Endometrial microvascular endothelial cells (primary cell): ENCODE results near the gene EPHB2. TPM values are rescaled to one million over a fixed set of nuclear protein-coding genes. Genes with fewer than 3 reads are reported as not detected.

Source experiments
- in situ Hi-C: cut with HindIII; loops from 2 replicates; pipeline ENCODE4 v1.10.0; 2017; ENCODE audit warnings: low sequenced_read_pairs, low pct_unique_long_range_greater_than_20kb; ENCODE audit errors: inconsistent ontology term
- total RNA-seq: library from RNA; depleted of rRNA; stranded (reverse); fragments of >200 nt; gene quantifications from one replicate; pipeline ENCODE4 v1.2.3, GENCODE V29; 2015; ENCODE audit errors: inconsistent ontology term

EPHB2 gene
- total RNA-seq, 1 donor from 2014 or later: 84.5 TPM

DNA sequence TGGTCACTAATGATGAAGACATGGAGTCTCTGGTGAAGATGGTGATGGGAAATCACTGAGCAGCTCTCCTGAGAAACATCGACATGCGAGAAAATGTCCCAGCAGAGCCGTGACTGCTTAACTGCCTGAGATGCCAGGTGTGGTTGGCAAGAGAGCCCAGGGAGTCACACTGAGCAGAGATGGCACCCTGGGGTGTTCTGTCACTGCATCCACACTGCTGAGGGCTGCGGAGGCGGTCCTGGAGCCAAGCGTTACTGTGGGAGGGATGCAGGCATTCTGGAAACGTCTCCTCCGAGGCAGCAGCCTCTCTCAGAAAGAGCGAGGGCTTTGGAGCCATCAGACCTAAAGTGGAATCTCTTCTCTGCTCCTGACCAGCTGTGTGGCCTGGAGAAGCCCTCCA, 57.2 kb downstream of the EPHB2 start:
- in situ Hi-C loops: no loop called here

DNA sequence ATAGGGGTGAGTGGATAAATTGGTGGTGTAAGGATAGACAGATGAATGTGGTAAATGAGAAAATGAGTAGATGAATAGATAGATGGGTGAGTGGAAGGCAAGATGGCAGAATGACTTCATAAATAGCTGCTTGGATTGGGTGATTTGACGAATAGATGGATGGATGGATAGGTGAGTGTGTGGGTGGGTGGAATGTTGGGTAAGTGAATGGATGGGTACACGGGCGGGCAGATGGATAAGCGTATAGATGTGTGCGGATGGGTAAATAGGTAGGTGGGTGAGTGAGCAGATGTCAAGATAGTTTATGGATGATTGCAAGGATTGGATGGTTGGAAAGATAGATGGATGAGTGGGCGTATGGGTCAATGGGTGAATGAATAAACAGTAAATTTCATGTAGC, 59.3 kb downstream of the EPHB2 start:
- in situ Hi-C loops: no loop called here

DNA sequence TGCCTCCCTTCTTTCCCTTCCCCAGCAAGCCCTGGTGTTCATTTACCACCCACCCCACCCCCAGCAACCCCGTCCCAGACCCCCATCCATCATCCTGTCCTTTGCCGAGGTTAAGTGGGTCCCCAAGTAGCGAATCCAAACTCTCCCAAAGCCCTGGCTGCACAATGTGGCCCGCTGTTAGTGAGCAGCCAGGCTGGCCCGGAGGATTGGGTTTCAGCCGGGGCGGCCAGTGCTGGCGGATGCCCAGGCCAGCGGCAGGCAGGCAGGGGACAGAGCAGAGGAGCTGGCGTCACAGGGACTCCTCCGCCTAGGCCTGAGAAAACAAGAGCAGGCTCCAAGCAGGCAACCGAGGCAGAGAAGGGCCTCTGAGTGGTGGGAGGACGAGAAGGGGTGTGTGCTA, 61.4 kb downstream of the EPHB2 start:
- in situ Hi-C loops: no loop called here

DNA sequence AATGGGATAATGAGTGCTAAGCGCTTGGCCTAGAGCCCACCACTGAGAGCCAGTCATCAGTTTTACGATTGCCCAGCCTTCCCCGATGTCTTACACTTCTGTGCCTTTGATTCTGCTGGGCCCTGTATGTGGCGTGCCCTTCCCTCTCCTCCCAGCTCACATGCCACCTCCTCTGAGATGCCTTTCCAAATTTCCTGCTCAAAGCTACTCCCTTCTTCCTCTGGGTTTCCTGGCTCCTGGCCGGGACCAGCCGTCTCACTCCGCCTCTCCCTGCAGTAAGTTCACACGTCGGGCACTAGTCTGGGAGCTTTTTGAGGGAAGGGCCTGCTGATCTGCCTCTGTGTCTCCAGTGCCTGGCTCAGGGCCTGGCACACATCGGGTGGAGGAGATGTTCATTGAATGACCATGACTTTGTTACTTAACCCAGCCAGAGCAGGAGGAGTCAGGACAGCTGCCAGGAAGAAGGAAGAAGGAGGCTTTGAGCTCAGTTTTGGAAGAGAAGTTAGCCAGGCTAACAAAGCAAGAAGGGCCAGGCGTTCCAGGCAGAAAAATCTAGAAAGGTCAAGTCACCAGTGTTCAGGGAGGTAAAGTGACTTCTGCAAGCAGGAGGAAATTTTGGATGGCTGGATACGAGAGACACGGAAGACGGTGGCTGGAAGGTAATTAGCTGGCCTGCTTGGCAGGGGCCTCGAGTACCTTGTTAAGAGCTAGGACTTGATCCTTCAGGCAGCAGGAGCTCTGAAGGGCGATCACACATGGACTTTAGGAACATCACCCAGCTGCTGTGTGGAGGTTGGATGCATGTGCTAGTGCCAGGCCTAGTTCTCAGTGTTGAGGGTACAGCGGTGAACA, 63.6 kb downstream of the EPHB2 start:
- in situ Hi-C loops: no loop called here

DNA sequence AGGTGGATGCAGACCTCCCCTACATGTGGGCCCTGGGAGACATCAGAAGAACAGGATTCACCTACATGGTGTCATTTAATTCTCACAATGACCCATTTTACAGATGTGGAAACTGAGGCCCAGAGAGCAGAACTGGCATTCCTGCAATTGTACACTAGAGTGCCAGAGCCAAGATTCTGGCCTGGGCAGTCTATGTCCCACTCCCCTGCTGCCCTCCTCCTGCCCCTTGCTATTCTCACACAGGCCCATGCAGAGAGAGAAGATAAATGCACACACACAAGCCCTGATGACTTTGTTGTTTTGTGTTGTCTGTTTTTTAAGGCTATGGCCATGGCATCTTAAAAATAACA, 64.2 kb downstream of the EPHB2 start:
- in situ Hi-C loops: no loop called here

DNA sequence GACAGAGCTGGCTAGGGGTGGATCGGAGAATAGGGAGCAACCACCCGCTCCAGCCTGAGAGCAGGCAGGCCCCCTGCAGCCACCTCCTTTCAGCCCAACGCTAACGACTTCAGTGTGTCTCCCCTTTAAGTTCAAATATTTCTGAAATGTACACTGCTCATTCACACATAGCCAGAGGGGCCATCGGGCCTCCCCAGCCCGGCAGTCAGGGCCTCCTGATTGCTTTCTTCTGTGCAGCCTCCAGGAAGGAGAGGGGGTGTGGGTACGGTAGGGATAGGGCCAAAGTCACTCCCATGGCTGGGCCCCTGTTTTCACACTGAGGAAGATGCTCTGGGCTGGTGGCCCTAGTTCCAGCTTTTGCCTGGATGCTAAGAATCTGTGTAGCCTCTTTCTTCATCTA, 64.8 kb downstream of the EPHB2 start:
- in situ Hi-C loops: no loop called here

DNA sequence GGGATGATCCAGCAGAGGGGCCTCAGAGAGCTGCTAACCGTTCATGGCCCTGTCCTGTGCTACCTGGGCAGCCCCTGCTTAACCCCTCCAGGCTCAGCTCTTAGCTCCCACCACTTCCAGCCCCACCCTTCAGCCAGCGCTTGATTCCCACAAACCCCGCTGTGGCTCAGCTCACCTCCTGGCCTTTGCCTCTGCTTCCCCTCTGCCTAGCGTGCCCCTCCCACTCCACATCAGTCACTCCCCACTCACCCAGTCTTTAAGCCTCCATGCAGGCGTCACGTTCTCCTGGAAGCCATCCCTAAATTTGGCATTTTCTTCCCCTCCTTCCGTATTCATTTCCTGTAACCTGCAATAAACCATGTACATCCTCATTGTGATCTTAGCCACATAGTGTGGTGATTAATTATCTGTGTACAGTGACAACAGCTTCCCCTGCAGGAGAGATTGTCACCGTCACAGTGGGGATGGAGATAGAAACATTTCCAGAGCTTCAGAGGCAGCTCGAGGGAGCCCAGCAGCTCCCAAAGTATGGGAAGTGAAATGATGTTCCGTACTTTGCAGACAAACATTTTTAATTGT, 65.5 kb downstream of the EPHB2 start:
- in situ Hi-C loops: no loop called here

DNA sequence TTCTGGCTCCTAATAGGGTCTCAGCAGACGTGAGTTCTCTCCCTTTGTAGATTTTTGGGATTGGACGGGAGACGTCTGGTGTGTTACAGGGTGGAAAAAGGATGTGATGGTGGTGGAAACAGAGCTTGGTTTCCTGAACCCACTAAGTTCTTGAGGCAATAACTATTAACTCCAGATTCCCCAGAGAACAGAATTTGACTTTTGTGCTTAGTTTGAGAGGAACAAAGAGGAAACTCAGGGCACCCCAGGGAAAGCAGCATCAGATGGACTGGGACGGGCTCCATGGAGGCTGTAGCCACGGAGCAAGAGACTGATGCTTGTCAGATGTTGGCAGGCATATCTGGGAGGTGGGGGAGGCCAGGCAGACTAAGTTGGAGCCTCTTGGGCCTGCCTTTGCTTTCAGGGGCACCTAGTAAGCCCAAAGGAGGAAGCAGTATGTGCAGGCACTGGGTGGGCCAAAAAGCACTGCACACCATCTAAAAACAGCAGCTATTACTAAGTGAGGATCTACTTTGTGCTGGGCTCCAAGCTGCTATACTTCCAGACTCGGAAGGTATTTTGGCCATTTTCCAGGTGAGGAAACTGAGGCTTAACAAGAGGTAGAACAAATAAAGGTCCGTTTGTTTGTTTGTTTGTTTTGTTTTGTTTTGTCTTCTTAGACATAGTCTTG, 66.9 kb downstream of the EPHB2 start:
- in situ Hi-C loops: no loop called here

DNA sequence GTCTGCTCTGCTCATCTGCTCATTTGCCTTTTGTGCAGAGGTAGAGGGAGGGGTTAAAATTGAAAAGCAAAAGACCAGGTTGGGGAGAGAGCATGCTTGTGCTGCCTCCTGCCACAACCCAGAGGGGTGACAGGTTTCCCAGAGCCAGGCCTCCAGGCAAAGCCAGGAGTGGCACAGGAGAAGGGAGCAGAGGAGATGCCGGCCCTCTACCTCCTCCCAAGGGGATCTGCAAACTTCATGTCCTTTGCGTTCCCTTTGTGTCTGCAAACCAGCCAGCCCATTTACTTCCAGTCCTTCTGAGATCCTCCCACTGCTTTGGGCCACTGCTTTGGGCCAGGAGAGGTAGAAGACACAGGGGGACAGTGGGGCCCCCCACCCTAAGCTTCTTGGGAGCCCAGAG, 67.8 kb downstream of the EPHB2 start:
- in situ Hi-C loops: no loop called here

DNA sequence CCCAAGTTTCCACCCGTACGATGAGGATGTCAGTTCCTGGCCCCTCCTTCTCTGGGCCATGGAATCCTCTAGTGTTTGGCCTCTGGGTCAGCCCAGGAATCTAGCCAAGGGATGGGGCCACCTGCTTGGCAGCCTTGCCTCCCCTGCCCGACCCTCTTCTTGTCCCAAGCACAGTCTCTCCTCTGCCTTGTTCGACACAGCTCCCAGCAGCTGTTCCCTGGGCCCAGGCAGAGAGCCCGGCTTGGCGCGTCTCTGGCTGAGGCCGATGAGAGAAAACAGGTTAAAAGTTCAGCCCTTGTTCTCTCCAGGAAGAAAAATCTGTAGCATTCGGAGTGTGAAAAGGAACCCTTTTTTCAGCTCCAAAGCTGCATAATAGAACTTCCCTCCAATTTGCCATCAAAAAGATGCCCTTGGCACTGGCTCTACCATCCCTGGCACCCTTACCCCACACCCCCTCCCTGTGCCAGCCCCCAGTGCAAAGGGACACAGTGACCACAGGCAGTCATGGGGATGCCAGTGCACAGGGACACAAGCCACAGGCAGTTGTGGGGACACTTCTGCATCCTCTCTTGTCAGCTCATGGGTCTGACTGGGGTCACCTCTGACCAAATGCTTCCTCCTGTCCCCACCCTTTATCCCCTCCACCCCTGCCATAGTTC, 68.4 kb downstream of the EPHB2 start:
- in situ Hi-C loops: no loop called here

DNA sequence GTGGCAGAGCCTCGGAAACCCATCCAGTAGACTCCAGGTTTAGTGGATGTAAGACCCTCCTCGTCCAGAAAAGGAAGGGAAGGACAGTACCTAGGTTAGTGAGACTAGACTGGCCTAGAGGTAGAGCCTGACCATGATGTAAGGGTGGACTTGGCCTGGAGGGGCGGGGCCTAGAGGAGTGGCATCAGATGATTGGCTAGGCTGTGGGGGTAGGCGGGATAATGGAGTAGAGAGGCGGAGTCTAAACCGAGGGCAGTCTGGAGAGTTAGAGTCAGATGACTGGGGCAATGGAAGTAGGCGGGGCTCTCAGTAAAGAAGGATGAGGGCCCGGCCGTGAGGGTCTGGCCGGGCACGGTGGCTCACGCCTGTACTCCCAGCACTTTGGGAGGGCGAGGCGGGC, 70.1 kb downstream of the EPHB2 start:
- in situ Hi-C loops: no loop called here

DNA sequence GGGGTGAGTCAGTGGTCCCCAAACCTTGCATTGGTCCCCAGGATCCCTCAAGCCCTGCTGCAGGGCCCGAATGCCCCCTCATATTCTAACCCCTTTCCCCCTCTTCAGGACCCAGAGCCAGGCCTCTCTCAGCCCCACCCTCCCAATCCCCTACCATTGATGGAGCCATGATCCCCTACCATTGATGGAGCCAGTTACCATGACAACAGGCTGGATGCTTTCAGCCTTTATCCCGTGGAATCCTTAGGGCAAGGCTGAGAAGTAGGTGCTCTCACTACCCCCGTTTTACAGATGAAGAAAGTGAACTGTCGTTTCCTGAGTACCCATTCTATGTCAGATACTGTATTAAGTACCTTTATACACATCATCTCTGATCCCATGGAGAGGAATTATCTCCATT, 70.8 kb downstream of the EPHB2 start:
- in situ Hi-C loops: no loop called here

DNA sequence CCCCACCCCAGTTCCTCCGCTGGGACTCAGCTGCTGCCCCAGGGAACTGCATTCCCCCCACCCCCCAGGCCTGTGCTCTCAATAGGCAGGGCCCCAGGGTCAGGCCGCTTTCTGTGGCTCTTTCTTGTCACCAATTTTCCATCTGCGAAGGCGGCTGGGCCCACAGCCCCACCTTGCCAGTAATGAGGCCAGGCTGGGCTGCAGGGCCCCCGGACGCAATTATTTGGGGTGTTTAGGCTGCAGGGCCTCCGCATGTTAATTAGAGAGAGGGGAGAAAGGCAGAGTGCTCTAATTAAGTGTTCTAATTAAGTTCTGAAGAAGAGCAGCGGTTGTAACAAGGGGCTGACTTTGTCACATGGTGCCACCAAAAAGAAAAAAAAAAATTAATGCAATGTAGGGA, 71.8 kb downstream of the EPHB2 start:
- in situ Hi-C loops: no loop called here

DNA sequence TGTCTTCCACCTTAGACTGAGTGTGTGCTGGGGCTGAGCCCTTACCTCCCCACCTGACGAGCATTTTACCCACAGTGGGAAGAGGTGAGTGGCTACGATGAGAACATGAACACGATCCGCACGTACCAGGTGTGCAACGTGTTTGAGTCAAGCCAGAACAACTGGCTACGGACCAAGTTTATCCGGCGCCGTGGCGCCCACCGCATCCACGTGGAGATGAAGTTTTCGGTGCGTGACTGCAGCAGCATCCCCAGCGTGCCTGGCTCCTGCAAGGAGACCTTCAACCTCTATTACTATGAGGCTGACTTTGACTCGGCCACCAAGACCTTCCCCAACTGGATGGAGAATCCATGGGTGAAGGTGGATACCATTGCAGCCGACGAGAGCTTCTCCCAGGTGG, 73.7 kb downstream of the EPHB2 start:
- in situ Hi-C loops: no loop called here

DNA sequence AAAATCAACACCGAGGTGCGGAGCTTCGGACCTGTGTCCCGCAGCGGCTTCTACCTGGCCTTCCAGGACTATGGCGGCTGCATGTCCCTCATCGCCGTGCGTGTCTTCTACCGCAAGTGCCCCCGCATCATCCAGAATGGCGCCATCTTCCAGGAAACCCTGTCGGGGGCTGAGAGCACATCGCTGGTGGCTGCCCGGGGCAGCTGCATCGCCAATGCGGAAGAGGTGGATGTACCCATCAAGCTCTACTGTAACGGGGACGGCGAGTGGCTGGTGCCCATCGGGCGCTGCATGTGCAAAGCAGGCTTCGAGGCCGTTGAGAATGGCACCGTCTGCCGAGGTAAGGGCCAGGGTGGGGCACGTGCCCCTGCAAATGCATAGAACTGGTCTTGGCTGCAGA, 74.1 kb downstream of the EPHB2 start:
- in situ Hi-C loops: no loop called here

DNA sequence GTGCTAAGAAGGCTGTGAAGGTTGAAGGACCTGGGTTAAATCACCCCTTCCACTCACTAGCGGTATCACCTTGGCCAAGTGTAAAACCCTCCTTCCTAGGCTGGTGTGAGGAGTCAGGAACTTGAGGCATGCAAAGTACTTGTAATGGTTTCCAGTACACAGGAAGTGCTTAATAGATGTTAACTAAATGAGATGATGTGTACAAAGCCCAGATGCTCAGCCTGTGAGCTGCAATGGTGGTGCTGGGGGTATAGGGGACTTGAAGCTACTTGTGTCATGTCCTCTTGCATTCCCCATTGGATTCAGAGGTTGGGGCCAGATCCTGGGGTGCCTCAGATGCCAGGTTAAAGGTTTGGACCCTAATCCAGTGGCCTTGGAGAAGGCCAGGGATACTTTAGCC, 75.5 kb downstream of the EPHB2 start:
- in situ Hi-C loops: no loop called here

DNA sequence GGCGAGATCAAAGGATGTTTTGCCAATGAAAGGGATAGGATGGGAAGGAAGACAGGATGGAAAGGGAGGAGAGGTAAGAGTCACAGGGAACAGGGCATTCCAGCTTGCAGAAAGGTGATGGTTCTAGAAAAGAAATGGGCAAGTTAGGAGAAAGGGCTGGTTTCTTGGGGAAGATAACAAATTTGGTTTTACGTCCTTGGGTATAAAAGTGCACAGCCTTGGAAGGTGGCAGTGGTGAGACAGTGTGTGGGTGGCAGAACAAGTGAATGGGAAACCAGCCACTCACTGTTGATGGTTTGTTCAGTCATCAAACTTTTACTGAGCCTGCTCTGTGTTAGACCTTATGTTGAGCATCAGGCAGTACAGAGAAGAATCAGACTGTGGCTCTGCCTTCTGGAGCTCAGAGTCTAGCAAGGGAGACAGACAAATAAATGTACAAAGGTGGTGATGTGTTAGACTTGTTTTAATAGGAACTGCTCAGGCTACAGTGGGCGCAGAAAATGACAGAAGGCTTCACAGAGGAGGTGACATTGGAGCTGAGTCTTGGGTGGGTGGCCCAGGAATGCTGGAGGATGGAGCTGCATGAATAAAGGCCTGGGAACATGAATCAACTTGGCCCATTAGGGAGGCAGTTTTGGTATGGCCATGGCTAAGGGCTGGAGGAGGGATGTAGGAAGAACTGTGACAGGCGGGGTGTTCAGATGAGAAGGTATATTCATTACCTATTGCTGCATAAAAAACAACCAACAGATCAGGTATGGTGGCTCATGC, 76.3 kb downstream of the EPHB2 start:
- in situ Hi-C loops: no loop called here

DNA sequence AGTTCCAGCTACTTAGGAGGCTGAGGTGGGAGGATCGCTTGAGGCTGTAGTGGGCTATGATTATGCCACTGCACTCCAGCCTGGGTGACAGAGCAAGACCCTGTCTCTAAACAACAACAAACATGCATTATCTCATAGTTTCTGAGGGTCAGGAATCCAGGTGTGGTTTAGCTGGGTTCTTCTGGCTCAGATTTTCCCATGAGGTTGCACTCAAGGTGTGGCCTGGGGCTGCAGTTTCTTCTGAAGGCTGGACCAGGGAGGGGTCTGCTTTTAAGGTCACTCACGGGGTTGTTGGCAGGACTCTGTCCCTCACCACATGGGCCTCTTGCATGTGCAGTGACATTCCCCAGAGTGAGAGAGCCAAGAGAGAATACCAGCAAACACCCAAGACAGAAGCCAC, 77.0 kb downstream of the EPHB2 start:
- in situ Hi-C loops: no loop called here

DNA sequence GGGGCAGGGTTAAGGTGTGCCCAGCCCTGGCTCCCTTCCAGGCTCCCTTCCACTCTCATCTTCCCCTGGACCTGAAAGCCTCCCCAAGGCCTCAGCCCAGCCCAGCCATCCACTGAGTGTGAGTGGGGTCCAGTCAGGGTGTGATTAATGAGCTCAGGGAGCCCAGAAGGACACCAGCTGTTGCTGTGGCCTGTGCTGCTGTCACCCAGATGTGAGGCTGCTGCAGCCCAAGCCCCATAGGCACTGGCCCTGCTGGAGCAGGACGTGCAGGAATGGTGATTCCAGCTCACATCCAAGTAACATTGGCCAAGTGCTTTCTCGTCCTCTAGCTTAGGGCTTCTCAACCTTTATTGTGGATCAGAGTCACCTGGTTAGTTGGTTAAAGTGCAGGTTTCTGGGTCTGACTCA, 77.6 kb downstream of the EPHB2 start:
- in situ Hi-C loops: no loop called here
